ENCODE measurements around the gene ANKRD35. TPM values are rescaled to one million over a fixed set of nuclear protein-coding genes. Genes with fewer than 3 reads are reported as not detected.

The ANKRD35 gene
- total RNA-seq, 1 experiment from 2014 or later = not detected

DNA sequence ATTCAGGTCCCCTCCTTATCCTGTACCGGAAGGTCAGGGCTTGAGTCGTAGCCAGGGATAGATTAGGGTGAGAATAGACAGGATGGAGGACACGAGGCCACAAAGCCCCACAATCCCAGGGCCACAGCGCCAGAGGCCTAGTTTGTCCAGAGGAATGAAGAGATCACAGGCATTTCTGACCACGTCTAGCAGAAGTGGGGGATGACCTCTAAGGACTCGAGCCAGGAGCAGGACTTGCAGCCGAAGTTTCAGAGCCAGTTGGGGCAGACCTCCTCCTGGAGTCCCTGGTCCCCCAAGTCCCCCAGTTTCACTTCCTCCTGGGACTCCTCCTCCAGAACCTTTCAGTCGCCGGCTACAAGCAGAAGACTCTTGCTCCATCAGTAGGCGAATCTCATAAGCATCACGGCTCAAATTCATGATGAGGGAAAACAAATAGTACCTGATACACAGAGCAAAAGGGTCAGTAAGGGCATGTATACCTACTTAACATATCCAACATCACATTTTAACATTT lies 26.5 kb upstream of the ANKRD35 start:
- Histone ChIP-seq H3K36me3 (ENCODE audit: control insufficient read depth, insufficient read depth, low read length) (peaks cover 10% of the 10 kb centered on the region), H3K27ac (ENCODE audit: low read length) (no peak overlapping the region), H3K4me3 (ENCODE audit: low read depth in 2 of 2, low read length in 2 of 2) (no peak overlapping the region), H3K9me3 (ENCODE audit: control insufficient read depth, insufficient read depth, low read depth, low read length) (no peaks in the 10 kb centered on the region), H3K4me1 (ENCODE audit: control insufficient read depth, insufficient read depth, low read length) (peaks cover 21% of the 10 kb centered on the region), H3K27me3 (ENCODE audit: control insufficient read depth, insufficient read depth, low read length) (no peaks in the 10 kb centered on the region)
- DNase-seq (ENCODE audit: low read depth, low spot score) (no peak), ATAC-seq (no peak)
- POLR2A ChIA-PET = interaction anchor here (0.7 kb wide), 1 partner anchor 53 kb away, joined by 10 read pairs; the partner anchor contains the start of gene POLR3GL
- intact Hi-C loops (cut with micrococcal nuclease; ENCODE audit: unreplicated experiment) = loop anchor here (10.0 kb wide), 1 partner anchor 57 kb away; the partner anchor contains the start of gene PIAS3
- TF ChIP-seq REST (IDR thresholded peaks at IDR 0.05; ENCODE audit: insufficient read depth in 1 of 2, low read depth in 2 of 2, low read length in 1 of 2) = no peak
- TF ChIP-seq, protein P1, sequence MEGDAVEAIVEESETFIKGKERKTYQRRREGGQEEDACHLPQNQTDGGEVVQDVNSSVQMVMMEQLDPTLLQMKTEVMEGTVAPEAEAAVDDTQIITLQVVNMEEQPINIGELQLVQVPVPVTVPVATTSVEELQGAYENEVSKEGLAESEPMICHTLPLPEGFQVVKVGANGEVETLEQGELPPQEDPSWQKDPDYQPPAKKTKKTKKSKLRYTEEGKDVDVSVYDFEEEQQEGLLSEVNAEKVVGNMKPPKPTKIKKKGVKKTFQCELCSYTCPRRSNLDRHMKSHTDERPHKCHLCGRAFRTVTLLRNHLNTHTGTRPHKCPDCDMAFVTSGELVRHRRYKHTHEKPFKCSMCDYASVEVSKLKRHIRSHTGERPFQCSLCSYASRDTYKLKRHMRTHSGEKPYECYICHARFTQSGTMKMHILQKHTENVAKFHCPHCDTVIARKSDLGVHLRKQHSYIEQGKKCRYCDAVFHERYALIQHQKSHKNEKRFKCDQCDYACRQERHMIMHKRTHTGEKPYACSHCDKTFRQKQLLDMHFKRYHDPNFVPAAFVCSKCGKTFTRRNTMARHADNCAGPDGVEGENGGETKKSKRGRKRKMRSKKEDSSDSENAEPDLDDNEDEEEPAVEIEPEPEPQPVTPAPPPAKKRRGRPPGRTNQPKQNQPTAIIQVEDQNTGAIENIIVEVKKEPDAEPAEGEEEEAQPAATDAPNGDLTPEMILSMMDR (IDR thresholded peaks at IDR 0.05) = no peak
- no peak for TF ChIP-seq TCF7L2 (IDR thresholded peaks at IDR 0.05; ENCODE audit: low read depth, low read length)
- TF ChIP-seq POLR2AphosphoS5 (IDR thresholded peaks at IDR 0.05; ENCODE audit: low read depth, low read length) = no peak
- TF ChIP-seq SIN3A (IDR thresholded peaks at IDR 0.05; ENCODE audit: borderline replicate concordance, insufficient read depth, low read depth, low read length) = no peak
- CTCF ChIA-PET = interaction anchor here (0.7 to 2.0 kb wide), 2 partner anchors 20 to 41 kb away, joined by 5 to 8 read pairs; no protein-coding TSS in a partner anchor
- BruUV-seq (replicated peaks) = no TSS peak
- in situ Hi-C loops (cut with HindIII; ENCODE audit: low pct_unique_long_range_greater_than_20kb, low sequenced_read_pairs) = no loop called here

- H3K27me3 ChIP-seq (ENCODE audit: control insufficient read depth, insufficient read depth, low read length) = no peaks in the 10 kb centered on the region
- peak overlapping the region; percentile 46 for H3K27ac ChIP-seq (ENCODE audit: low read length)
- in situ Hi-C loops (cut with HindIII; ENCODE audit: low pct_unique_long_range_greater_than_20kb, low sequenced_read_pairs) = no loop called here
- H3K4me3 ChIP-seq (ENCODE audit: low read depth in 2 of 2, low read length in 2 of 2) = no peak overlapping the region
- ATAC-seq (no peak), DNase-seq (ENCODE audit: low read depth, low spot score) (no peak)
- peaks cover 13% of the 10 kb centered on the region for H3K4me1 ChIP-seq (ENCODE audit: control insufficient read depth, insufficient read depth, low read length)
- H3K36me3 ChIP-seq (ENCODE audit: control insufficient read depth, insufficient read depth, low read length) = peaks cover 5% of the 10 kb centered on the region
- TF ChIP-seq SIN3A (IDR thresholded peaks at IDR 0.05; ENCODE audit: borderline replicate concordance, insufficient read depth, low read depth, low read length) (no peak), POLR2AphosphoS5 (IDR thresholded peaks at IDR 0.05; ENCODE audit: low read depth, low read length) (no peak), TCF7L2 (IDR thresholded peaks at IDR 0.05; ENCODE audit: low read depth, low read length) (no peak), REST (IDR thresholded peaks at IDR 0.05; ENCODE audit: insufficient read depth in 1 of 2, low read depth in 2 of 2, low read length in 1 of 2) (no peak)
- TF ChIP-seq, protein P1 (IDR thresholded peaks at IDR 0.05) = no peak
- CTCF ChIA-PET = interaction anchor here (2.2 kb wide), 1 partner anchor 17 kb away, joined by 15 read pairs; no protein-coding TSS in a partner anchor
- intact Hi-C loops (cut with micrococcal nuclease; ENCODE audit: unreplicated experiment) = no loop called here
- no TSS peak for BruUV-seq (replicated peaks)
- no peaks in the 10 kb centered on the region for H3K9me3 ChIP-seq (ENCODE audit: control insufficient read depth, insufficient read depth, low read depth, low read length)
- POLR2A ChIA-PET = interaction anchor here (0.7 kb wide), 1 partner anchor 100 kb away, joined by 4 read pairs; no protein-coding TSS in a partner anchor
These were observed 23.0 kb upstream of the ANKRD35 start for GRCh38 chr1:145908653-145909052.

Measured in Panc1 (cell line).